GM18867 (cell line): Measurements from ENCODE around the gene CEP192.
"Not testable (repeated sequence)": the region's sequence is repeated elsewhere in the genome, so short reads cannot be mapped to it uniquely, and the experiment has no call there.

ENCODE experiments used
- ATAC-seq: cut with Tn5 transposase; IDR thresholded peaks from one replicate; pipeline ENCODE4 v1.9.1; 2021; ENCODE audit warnings: mild to moderate bottlenecking, moderate library complexity; ENCODE audit not compliant: unreplicated experiment

Gene CEP192

DNA sequence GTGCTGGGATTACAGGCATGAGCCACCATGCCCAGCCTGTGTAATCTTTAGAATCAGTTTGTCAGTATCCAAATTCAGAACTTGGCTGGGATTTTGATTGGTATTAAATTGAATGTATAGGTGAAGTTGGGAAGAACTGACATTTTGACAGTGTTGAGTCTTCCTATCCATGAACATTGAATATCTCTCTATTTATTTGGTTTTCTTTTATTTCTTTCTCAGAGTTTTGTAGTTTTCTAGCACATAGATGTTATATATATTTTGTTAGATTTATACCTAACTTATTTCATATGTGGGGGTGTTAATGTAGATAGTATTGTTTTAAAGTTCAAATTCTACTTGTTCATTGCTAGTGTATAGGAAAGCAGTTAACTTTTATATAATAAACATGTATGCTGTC, 31.5 kb downstream of the CEP192 start:
- ATAC-seq: no peak

DNA sequence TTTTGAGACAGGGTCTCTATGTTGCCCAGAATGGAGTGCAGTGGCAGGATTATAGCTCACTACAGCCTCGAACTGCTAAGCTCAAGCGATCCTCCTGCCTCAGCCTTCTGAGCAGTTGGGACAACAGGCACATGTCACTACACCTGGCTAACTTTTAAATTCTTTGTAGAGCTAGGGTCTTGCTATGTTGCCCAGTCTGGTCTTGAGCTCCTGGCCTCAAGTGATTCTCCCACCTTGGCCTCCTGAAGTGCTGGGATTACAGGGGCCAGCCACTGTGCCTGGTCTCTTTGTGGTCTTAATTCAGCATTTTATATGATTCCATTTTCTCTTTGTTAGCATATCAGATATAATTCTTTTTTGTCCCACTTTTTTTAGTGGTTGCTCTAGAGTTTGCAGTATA, 34.1 kb downstream of the CEP192 start:
- ATAC-seq: no peak

GRCh38 chr18:13026583-13027270, 35.6 kb downstream of the CEP192 start:
- ATAC-seq: no peak

DNA sequence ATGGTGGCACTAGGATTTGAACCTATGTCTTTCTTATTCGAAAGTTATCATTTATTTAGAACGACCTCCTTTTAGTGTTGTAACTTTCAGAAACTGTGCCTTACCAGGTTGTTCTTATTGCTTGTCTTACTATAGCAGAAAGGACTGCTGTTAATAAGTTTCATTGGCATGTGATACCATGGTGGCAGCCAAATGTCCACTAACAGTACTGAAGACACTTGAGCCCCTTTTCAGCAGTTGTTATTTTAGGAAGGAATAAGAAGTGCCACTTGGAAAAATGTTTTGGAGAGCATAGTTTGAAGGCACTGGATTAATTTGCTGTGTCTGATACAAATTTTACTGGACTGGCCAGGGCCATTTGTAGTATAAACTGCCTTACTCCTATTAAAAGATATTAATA, 37.7 kb downstream of the CEP192 start:
- no peak for ATAC-seq

GRCh38 chr18:13032173-13032572, 41.0 kb downstream of the CEP192 start:
- ATAC-seq: no peak

DNA sequence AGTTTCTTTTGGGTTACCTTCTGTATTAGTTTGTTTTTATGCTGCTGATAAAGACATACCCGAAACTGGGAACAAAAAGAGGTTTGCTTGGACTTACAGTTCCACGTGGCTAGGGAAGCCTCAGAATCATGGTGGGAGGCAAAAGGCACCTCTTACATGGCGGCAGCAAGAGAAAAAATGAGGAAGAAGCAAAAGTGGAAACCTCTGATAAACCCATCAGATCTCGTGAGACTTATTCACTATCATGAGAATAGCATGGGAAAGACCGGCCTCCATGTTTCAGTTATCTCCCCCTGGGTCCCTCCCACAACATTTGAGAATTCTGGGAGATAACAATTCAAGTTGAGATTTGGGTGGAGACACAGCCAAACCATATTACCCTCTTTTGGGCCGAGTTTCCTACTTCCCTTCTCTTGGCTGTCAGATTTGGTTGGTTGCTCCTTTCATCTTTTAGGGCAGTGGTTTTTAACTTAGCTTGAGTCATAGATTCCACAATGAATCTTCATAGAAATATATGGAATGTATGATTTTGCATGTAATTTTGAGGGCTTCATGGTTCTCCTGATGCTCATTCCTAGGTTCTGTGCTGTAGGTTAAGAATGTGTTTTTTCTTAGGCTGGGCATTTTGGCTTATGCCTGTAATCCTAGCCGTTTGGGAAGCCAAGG, 44.2 kb downstream of the CEP192 start:
- ATAC-seq: no peak

GRCh38 chr18:13036622-13037320, 45.6 kb downstream of the CEP192 start:
- no peak for ATAC-seq

- no peak for ATAC-seq
Observed at GRCh38 chr18:13039806-13040205, 48.6 kb downstream of the CEP192 start.

- no peak for ATAC-seq
Observed at GRCh38 chr18:13043066-13043465, 51.9 kb downstream of the CEP192 start.

DNA sequence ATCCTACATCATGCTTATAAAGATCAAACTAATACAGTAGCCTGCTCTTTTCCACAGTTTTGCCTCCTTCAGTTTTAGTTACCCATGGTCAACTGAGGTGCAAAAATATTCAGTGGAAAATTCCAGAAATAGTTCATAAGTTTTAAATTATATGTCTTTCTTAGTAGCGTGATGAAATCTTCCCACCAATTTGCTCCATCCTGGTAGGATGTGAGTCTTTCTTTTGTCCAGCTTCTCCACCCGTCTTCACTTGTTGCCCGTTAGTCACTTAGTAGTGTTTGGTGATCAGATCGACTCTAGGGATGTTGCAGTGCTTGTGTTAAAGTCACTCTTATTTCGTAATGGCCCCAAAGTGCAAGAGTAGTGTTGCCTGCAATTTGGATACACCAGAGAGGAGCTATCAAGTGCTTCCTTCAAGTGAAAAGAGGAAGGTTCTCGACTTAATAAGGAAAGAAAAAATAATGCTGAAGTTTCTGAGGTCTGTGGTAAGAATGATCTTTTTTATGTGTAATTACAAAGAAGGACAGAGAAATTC, 57.0 kb downstream of the CEP192 start:
- no peak for ATAC-seq

DNA sequence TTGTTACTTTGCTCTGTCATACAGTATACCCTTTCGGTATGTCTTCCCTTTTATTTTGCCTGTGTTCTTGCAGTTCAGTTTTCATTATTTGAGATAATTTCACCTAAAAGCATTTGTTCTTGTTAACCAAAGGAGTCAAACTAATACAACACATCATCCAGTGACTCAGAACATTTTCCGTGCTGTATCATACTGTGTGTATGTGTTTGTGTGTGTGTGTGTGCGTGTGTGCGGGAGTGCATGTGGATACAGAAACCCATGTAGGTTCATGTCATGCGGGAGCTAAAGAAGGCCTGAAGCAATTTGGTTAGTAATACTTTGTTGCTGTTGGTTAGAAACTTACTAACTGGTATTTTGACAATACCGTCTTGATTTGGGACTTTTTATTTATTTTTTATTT, 60.0 kb downstream of the CEP192 start:
- ATAC-seq: no peak

DNA sequence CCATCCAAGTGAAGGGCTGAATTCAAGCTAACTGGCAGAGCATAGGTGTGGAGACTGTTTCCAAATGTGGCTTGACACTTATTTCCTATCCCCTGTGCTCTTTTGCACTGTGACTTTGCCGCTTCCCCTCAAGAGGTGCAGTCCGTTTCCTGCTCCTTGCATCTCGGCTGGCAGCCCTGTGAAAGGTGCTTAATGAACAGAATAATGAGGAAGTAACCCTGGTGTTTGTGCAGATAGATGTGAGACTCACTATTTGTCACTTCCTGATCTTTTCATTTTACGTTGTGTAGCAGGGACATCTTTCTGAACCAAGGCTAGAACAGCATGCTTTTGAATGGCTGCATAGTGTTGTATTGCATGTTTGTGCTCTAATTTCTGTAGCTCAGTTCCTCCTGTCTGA, 60.8 kb downstream of the CEP192 start:
- no peak for ATAC-seq

DNA sequence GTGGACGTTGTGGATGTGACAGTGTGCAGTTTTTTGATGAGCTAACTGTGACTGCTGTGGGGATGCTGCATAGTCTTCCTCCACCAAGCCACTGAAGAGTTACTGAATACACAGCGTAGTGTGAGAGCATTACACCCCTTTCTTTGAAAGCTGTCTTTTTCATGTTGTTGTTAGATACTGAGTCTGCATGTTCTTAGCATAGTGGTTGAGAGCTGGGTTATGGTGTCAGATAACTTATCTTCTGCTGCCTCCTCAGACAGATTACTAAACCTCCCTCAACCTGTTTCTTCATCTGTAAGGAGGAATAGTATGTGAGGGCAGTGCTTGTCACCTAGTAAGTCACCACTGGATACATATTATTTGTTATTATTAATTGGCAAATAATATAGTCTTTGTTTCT, 63.2 kb downstream of the CEP192 start:
- no peak for ATAC-seq

DNA sequence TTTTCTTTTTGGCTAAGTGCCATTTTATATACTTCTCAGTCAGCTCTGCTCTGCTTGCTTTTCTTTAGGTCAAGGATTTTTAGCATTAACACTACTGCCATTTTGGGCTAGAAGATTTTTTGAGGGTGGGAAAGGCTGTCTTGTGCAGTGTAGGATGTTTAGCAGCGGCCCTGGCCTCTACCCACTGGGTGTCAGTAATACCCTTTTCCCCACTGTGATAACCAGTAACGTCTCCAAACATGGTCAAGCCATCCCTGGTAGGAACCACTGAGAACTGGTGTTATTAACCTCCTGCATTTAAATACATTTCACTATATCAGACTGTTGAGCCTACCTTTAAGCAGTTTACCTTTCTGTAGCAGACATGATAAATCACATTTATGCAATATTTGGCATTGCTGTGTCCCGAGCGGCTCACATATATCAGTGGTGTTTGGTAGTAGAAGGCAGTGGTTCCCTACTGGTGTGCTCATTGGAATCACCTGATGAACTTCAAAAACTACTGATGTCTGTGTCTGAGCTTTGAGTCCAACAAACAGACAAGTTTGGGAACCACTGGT, 70.5 kb downstream of the CEP192 start:
- no peak for ATAC-seq

DNA sequence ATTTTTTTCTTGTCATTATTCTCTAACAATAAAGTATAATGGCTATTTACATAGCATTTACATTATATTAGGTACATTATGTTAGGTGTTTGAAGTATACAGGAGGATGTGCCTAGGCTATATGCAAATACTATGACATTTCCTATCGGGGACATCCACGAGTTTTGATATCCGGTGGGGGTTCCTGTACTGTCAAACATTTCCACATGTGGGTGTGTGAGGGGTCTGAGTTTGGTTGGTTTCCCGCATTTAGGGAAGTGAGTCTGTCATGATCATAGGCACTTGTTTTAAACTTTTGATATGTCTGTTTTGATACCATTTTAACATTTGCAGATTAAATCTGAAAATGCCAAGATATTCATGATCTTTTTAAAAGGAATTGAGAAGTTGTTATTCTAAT, 76.0 kb downstream of the CEP192 start:
- ATAC-seq: no peak

- ATAC-seq: no peak
Observed at GRCh38 chr18:13067966-13068365, 76.8 kb downstream of the CEP192 start.

DNA sequence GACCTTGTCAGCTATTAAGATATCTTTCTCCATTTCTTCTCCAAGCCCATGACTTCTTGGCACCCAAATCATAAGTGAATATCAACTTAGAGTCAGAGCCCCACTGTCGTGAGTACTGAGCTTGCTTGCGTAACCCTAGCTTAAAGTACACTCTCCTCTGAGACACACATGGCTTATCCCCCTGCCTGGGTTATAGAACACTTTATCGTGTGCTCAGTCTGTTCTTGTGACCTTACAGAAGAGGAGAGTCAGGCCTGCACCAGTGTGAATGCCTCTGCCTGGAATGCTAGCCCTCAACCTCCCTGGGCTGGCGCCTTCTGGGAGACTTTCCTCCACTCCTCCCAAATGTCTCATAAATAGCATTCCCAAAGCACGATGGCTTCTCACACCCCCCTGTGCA, 79.3 kb downstream of the CEP192 start:
- no peak for ATAC-seq

GRCh38 chr18:13076886-13077285, 85.7 kb downstream of the CEP192 start:
- ATAC-seq: no peak

GRCh38 chr18:13077473-13077872, 86.3 kb downstream of the CEP192 start:
- no peak for ATAC-seq

- ATAC-seq: not testable (repeated sequence)
Observed at GRCh38 chr18:13078065-13078464, 86.9 kb downstream of the CEP192 start.

- no peak for ATAC-seq
Observed at GRCh38 chr18:13086906-13087305, 95.7 kb downstream of the CEP192 start.

DNA sequence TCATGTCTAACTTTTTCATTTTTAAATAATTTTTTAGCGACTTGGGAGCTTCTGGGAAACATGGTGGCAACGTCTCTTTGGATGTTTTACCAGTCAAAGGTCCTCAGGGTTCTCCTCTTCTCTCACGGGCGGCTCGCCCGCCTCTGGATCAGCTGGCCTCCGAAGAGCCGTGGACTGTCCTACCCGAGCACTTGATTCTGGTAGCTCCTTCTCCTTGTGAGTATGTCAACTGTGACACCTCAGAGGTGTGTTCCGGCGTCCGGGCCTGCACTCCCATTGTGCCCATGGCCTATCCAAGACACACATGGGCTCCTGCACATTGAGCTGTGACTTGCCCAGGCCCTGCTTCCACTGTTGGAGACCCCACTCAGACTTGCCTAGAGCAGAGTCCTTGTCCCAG, 104.3 kb downstream of the CEP192 start:
- ATAC-seq: no peak
